ENCODE measurements around the gene SLC35D1.

DNA sequence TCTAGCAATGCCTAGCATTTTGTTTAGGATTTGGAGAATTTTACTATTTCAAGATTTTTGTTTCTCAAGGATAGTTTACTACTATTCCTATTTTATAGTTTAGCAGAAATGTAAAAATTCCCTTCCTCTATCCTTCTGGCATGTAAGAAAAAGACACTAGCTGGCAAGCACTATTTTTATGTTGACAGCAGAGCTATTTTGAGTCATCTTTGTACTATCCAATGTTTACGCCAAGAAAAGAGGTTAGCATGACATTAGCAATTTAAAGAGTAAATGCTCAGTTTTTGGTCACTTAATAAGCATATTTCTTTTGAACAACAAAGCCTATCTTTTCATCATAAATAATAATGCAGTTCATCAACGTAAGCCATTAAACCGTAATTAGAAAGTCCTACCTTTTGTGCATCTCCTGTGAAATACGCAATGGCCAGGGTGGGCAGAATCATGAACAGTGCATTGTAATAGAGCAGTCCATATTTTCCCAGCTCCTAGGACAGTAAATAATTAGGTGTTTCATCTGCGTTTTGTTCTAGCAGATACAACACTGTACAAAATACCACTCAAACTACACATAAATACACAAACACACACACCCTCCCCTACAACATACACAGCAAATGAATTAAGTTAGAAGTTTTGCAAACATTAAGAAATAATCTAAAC lies 12.0 kb downstream of the SLC35D1 start:
- TF ChIP-seq, protein P1, sequence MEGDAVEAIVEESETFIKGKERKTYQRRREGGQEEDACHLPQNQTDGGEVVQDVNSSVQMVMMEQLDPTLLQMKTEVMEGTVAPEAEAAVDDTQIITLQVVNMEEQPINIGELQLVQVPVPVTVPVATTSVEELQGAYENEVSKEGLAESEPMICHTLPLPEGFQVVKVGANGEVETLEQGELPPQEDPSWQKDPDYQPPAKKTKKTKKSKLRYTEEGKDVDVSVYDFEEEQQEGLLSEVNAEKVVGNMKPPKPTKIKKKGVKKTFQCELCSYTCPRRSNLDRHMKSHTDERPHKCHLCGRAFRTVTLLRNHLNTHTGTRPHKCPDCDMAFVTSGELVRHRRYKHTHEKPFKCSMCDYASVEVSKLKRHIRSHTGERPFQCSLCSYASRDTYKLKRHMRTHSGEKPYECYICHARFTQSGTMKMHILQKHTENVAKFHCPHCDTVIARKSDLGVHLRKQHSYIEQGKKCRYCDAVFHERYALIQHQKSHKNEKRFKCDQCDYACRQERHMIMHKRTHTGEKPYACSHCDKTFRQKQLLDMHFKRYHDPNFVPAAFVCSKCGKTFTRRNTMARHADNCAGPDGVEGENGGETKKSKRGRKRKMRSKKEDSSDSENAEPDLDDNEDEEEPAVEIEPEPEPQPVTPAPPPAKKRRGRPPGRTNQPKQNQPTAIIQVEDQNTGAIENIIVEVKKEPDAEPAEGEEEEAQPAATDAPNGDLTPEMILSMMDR (conservative IDR thresholded peaks at IDR 0.05): no peak
- TF ChIP-seq ZFX (IDR thresholded peaks at IDR 0.05): no peak
